SIG-M5 (cell line): ENCODE data around the gene LIMK1.

ENCODE experiments used
- DNase-seq: peaks from one replicate; lab custom pipeline; 2025; lab: John Stamatoyannopoulos, UW

The LIMK1 gene

GRCh38 chr7:74056096-74056915, 27.3 kb upstream of the LIMK1 start:
- no peak for DNase-seq

- no peak for DNase-seq
These were observed 26.2 kb upstream of the LIMK1 start for GRCh38 chr7:74057216-74057925.

GRCh38 chr7:74057987-74058386, 25.6 kb upstream of the LIMK1 start:
- DNase-seq, result no peak

- no peak for DNase-seq
These were observed 25.1 kb upstream of the LIMK1 start for GRCh38 chr7:74058486-74058885.

GRCh38 chr7:74059037-74059436, 24.6 kb upstream of the LIMK1 start:
- no peak for DNase-seq

- no peak for DNase-seq
These were observed 23.7 kb upstream of the LIMK1 start for GRCh38 chr7:74059681-74060588.

GRCh38 chr7:74061840-74062539, 21.6 kb upstream of the LIMK1 start:
- DNase-seq, result peak; percentile 9

GRCh38 chr7:74063223-74063641, 20.4 kb upstream of the LIMK1 start:
- no peak for DNase-seq

- no peak for DNase-seq
These were observed 20.0 kb upstream of the LIMK1 start for GRCh38 chr7:74063646-74064045.

GRCh38 chr7:74064696-74065095, 18.9 kb upstream of the LIMK1 start:
- no peak for DNase-seq

- DNase-seq, result no peak
These were observed 17.0 kb upstream of the LIMK1 start for GRCh38 chr7:74066626-74067025.

- DNase-seq, result no peak
These were observed 15.1 kb upstream of the LIMK1 start for GRCh38 chr7:74068378-74069085.

GRCh38 chr7:74069086-74069541, 14.5 kb upstream of the LIMK1 start:
- no peak for DNase-seq

- no peak for DNase-seq
These were observed 13.6 kb upstream of the LIMK1 start for GRCh38 chr7:74069790-74070618.

- no peak for DNase-seq
These were observed 13.0 kb upstream of the LIMK1 start for GRCh38 chr7:74070619-74070921.

GRCh38 chr7:74071121-74071520, 12.5 kb upstream of the LIMK1 start:
- DNase-seq, result no peak

- no peak for DNase-seq
These were observed 8.8 kb upstream of the LIMK1 start for GRCh38 chr7:74074770-74075169.

GRCh38 chr7:74078461-74078860, 5.1 kb upstream of the LIMK1 start:
- no peak for DNase-seq

GRCh38 chr7:74082770-74083116, 861 bp upstream of the LIMK1 start:
- no peak for DNase-seq

GRCh38 chr7:74083928-74084721, 521 bp downstream of the LIMK1 start:
- no peak for DNase-seq
